B cell (primary cell): ENCODE results near the gene AMIGO1. TPM values are rescaled to one million over a fixed set of nuclear protein-coding genes. Genes with fewer than 3 reads are reported as not detected.
A peak's percentile ranks its signal among the peaks of the same experiment; 100 is the strongest.

Source experiments
- ATAC-seq: fragments of 200-7000 bp; cut with Tn5 transposase; one replicate; pipeline ENCODE4 v1.10.0; 2021; ENCODE audit warnings: low read depth, mild to moderate bottlenecking, moderate number of reproducible peaks, moderate library complexity
- CTCF ChIA-PET: fragments of 350-600 bp; sonication (Branson Sonifier 250); formaldehyde crosslinking; loops from one replicate; lab custom pipeline; 2021; ENCODE audit warnings: antibody characterized with exemption, inconsistent platforms; lab: Charles Lee
- POLR2A ChIA-PET: fragments of 350-600 bp; sonication (Branson Sonifier 250); formaldehyde crosslinking; loops from one replicate; lab custom pipeline; 2021; ENCODE audit warnings: antibody characterized with exemption; lab: Charles Lee
- DNase-seq: peaks from one replicate; pipeline ENCODE4 v3.0.0; 2013
- H2AFZ ChIP-seq: 2 replicates; pipeline ENCODE4 v1.6.1; 2012; ENCODE audit warnings: mild to moderate bottlenecking, low read depth, low read length; ENCODE audit not compliant: insufficient read depth, poor library complexity, severe bottlenecking
- H3K27ac ChIP-seq, 2 donors: 1 replicate in 1 of 2; 2 replicates in 1 of 2; pipeline ENCODE4 v1.5.1; 2012 to 2013; ENCODE audit warnings: low read length in 2 of 2, mild to moderate bottlenecking in 2 of 2, moderate library complexity in 1 of 2
- H3K27me3 ChIP-seq, 4 experiments: fragments of 200-600 bp in 1 of 4; sonication (generic) in 1 of 4; replicated peaks in 1 of 4; 1 replicate in 2 of 4; 2 replicates in 2 of 4; pipeline versions ENCODE4 v1.6.1 to v1.7.0; 2013 to 2016; ENCODE audit warnings: low read length in 3 of 4, mild to moderate bottlenecking in 2 of 4, mixed read lengths in 1 of 4, moderate library complexity in 1 of 4; ENCODE audit not compliant: insufficient read depth in 4 of 4, control insufficient read depth in 3 of 4; ENCODE audit errors: control extremely low read depth in 1 of 4
- H3K36me3 ChIP-seq, 2 experiments: replicated peaks in 1 of 2; 1 replicate in 1 of 2; 2 replicates in 1 of 2; pipeline versions ENCODE4 v1.6.1 to v1.7.1; 2013; ENCODE audit warnings: low read length in 1 of 2; ENCODE audit not compliant: insufficient read depth in 2 of 2, control insufficient read depth in 1 of 2; ENCODE audit errors: control extremely low read depth in 1 of 2, extremely low read depth in 1 of 2
- H3K4me1 ChIP-seq, 2 donors: fragments of 200-600 bp in 1 of 2; sonication (generic) in 1 of 2; 1 replicate in 1 of 2; 2 replicates in 1 of 2; pipeline versions ENCODE4 v1.5.1 to v1.6.1; 2013 to 2017; ENCODE audit warnings: low read length in 2 of 2; ENCODE audit not compliant: control insufficient read depth in 2 of 2, insufficient read depth in 2 of 2
- H3K4me2 ChIP-seq: replicated peaks from 2 replicates; pipeline ENCODE3; 2012; ENCODE audit warnings: mild to moderate bottlenecking, low read depth, low read length; ENCODE audit not compliant: poor library complexity, severe bottlenecking
- H3K4me3 ChIP-seq, 5 experiments: fragments of 200-600 bp in 1 of 5; sonication (generic) in 1 of 5; 1 replicate in 3 of 5; 2 replicates in 2 of 5; pipeline versions ENCODE4 v1.5.1 to v1.7.0; 2011 to 2016; ENCODE audit warnings: low read length in 4 of 5, mild to moderate bottlenecking in 4 of 5, low read depth in 2 of 5, control low read depth in 1 of 5, moderate library complexity in 1 of 5; ENCODE audit not compliant: insufficient read depth in 1 of 5; ENCODE audit errors: control extremely low read depth in 1 of 5, extremely low read depth in 1 of 5
- H3K79me2 ChIP-seq: fragments of 200-600 bp; sonication (generic); one replicate; pipeline ENCODE4 v1.6.0; 2016; ENCODE audit warnings: low read length; ENCODE audit not compliant: control insufficient read depth, insufficient read depth
- H3K9ac ChIP-seq: fragments of 200-600 bp; sonication (generic); 2 replicates; pipeline ENCODE4 v1.6.1; 2017; ENCODE audit warnings: mild to moderate bottlenecking, low read length, moderate library complexity
- H3K9me3 ChIP-seq, 3 donors: one replicate each; pipeline versions ENCODE4 v1.6.1 to v1.7.1; 2013; ENCODE audit warnings: low read length in 2 of 3; ENCODE audit not compliant: control insufficient read depth in 2 of 3, insufficient read depth in 1 of 3; ENCODE audit errors: control extremely low read depth in 1 of 3
- H4K20me1 ChIP-seq: 2 replicates; pipeline ENCODE4 v1.6.0; 2012; ENCODE audit warnings: mild to moderate bottlenecking, low read length; ENCODE audit not compliant: insufficient read depth, control insufficient read depth, poor library complexity, severe bottlenecking
- H3K27ac Mint-ChIP-seq: one replicate; pipeline ENCODE4 v1.8.0; 2021; ENCODE audit warnings: mixed read lengths
- H3K27me3 Mint-ChIP-seq: one replicate; pipeline ENCODE4 v1.8.0; 2021; ENCODE audit warnings: mixed read lengths
- H3K4me1 Mint-ChIP-seq: one replicate; pipeline ENCODE4 v1.8.0; 2021; ENCODE audit warnings: mixed read lengths
- H3K4me3 Mint-ChIP-seq: one replicate; pipeline ENCODE4 v1.8.0; 2021; ENCODE audit warnings: mixed read lengths
- H3K9me3 Mint-ChIP-seq: one replicate; pipeline ENCODE4 v1.8.0; 2022; ENCODE audit warnings: mixed read lengths; ENCODE audit not compliant: insufficient read depth
- CTCF ChIP-seq: fragments of 200-600 bp; IDR thresholded peaks from one replicate; pipeline ENCODE4 v1.8.0; 2022; ENCODE audit warnings: antibody characterized with exemption, mild to moderate bottlenecking
- EZH2 ChIP-seq: IDR thresholded peaks from 2 replicates; pipeline ENCODE4 v1.6.1; 2012; ENCODE audit warnings: borderline replicate concordance, low read depth, mild to moderate bottlenecking, moderate library complexity, low read length; ENCODE audit not compliant: insufficient read depth, poor library complexity, severe bottlenecking
- intact Hi-C: fragments of 100-400 bp; cut with micrococcal nuclease; formaldehyde crosslinking; loops from one replicate; pipeline ENCODE4 v1.10.0; 2022
- polyA plus RNA-seq: library from polyadenylated mRNA; depleted of rRNA; stranded (reverse); fragments of >200 nt; gene quantifications from 2 replicates; pipeline ENCODE4 v1.2.3, GENCODE V29; 2012
- total RNA-seq, 2 donors: library from RNA; stranded (reverse); fragments of 120-200 nt in 1 of 2; gene quantifications; 1 replicate in 1 of 2; 2 replicates in 1 of 2; pipeline versions ENCODE4 v1.2.3 to v1.2.4, GENCODE V29; 2013 to 2022

AMIGO1 gene
- total and polyA plus RNA-seq, 2 donors (not counting 1 experiment from before 2014, with no cell fraction given), result 0.19 to 2.4 TPM

- ChIA-PET CTCF (interaction anchor here (1.5 to 37.9 kb wide), 6 partner anchors 8 to 503 kb away, joined by 4 to 926 read pairs (median 7); partner anchors contain the start of genes AHCYL1, CYB561D1 and GPR61), POLR2A (interaction anchor here (1.4 kb wide), 1 partner anchor 12 kb away, joined by 7 read pairs; the partner anchor contains the start of gene CYB561D1)
These were observed 27.3 kb downstream of the AMIGO1 start for GRCh38 chr1:109482242-109482641.

More at GRCh38 chr1:109482242-109482641, 27.3 kb downstream of the AMIGO1 start:
- peaks cover 28% of the 10 kb centered on the region for H3K4me1 Mint-ChIP-seq
- Histone ChIP-seq H3K4me2 (no peak overlapping the region), H2AFZ (peak overlapping the region; percentile 8), H3K4me3 (no peak overlapping the region), H3K27me3 (peaks cover 0 to 32% (median 12%) of the 10 kb centered on the region in 4 experiments), H3K9me3 (peaks cover 0 to 5% (median 0%) of the 10 kb centered on the region in 3 donors), H4K20me1 (no peaks in the 10 kb centered on the region), H3K36me3 (no peaks in the 10 kb centered on the region), H3K27ac (no peak overlapping the region), H3K79me2 (peaks cover 22% of the 10 kb centered on the region), H3K9ac (no peak overlapping the region), H3K4me1 (peaks cover 12 to 23% of the 10 kb centered on the region in 2 donors)
- DNase-seq, result no peak
- peak overlapping the region; percentile 96 for H3K4me3 Mint-ChIP-seq
- no peak for ATAC-seq
- H3K27ac Mint-ChIP-seq, result peak overlapping the region; percentile 20
- intact Hi-C loops, result loop anchor here (5.0 to 10.0 kb wide), 3 partner anchors 135 to 925 kb away; partner anchors contain the start of genes AMPD2, GNAT2, GSTM4 and LAMTOR5
- peaks cover 33% of the 10 kb centered on the region for H3K27me3 Mint-ChIP-seq
- TF ChIP-seq EZH2 (no peak), CTCF (no peak)
- no peaks in the 10 kb centered on the region for H3K9me3 Mint-ChIP-seq
